GM10248 (cell line): ENCODE data around the gene TSPAN3.

Experiments used
- CTCF ChIA-PET: fragments of 300-600 bp; sonication (Branson Sonifier 250); formaldehyde crosslinking; extraction: SDS; loops from one replicate; lab custom pipeline; 2021; ENCODE audit warnings: antibody characterized with exemption; lab: Yijun Ruan, JAX
- POLR2A ChIA-PET: fragments of 350-650 bp; sonication (Branson Sonifier 250); formaldehyde crosslinking; extraction: SDS; loops from one replicate; lab custom pipeline; 2020; ENCODE audit warnings: antibody characterized with exemption; lab: Yijun Ruan, JAX
- DNase-seq: peaks from one replicate; pipeline ENCODE4 v3.0.0; 2012; ENCODE audit errors: extremely low spot score
- CTCF ChIP-seq: IDR thresholded peaks from 2 replicates; pipeline ENCODE4 v1.5.1; 2012; ENCODE audit warnings: mild to moderate bottlenecking, low read depth; ENCODE audit errors: extremely low read depth, missing control alignments, control extremely low read depth

Gene TSPAN3

GRCh38 chr15:76994971-76995945 is 75.7 kb downstream of the TSPAN3 start, which contains the start of gene PSTPIP1:
TSS of gene PSTPIP1 (plus strand) at chr15:76995126. CDS start at chr15:76995574, 448 bp downstream.
- CTCF ChIA-PET: interaction anchor here (0.7 to 2.6 kb wide), 11 partner anchors 9 to 805 kb away, joined by 3 to 12 read pairs (median 3); no protein-coding TSS in a partner anchor
- peak; percentile 64 for DNase-seq

GRCh38 chr15:76994496-76994895 is 76.4 kb downstream of the TSPAN3 start:
- ChIA-PET CTCF (interaction anchor here (0.8 to 2.6 kb wide), 8 partner anchors 8 to 804 kb away, joined by 3 to 12 read pairs (median 4); no protein-coding TSS in a partner anchor), POLR2A (no interaction called here)
- DNase-seq: no peak
- no peak for TF ChIP-seq CTCF

More at GRCh38 chr15:76994971-76995945, 75.7 kb downstream of the TSPAN3 start, which contains the start of gene PSTPIP1:
- TF ChIP-seq CTCF: no peak
- POLR2A ChIA-PET: no interaction called here

DNA sequence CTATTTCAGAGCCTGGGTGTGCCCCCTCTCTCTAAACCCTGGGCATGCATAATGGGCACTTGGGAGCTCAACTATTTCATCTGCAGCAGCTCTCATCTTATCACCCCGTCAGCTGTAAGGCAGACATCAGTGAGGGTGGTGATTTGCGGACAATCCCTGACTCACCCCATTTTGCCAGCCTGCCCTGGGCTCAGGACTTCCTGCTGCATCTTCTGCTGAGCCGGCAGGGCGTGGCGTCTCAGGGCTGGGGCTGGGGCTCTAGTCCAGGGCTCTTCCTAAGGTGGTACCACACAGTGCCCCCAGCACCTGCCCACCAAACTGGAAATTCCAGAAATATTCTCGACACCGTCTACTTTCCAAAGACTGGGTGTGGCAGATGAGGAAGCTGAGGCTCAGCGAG is 76.9 kb downstream of the TSPAN3 start:
- CTCF ChIA-PET: interaction anchor here (1.0 to 2.6 kb wide), 4 partner anchors 16 to 550 kb away, joined by 3 to 12 read pairs (median 4); no protein-coding TSS in a partner anchor
- no peak for DNase-seq
- POLR2A ChIA-PET: no interaction called here
- TF ChIP-seq CTCF: no peak

DNA sequence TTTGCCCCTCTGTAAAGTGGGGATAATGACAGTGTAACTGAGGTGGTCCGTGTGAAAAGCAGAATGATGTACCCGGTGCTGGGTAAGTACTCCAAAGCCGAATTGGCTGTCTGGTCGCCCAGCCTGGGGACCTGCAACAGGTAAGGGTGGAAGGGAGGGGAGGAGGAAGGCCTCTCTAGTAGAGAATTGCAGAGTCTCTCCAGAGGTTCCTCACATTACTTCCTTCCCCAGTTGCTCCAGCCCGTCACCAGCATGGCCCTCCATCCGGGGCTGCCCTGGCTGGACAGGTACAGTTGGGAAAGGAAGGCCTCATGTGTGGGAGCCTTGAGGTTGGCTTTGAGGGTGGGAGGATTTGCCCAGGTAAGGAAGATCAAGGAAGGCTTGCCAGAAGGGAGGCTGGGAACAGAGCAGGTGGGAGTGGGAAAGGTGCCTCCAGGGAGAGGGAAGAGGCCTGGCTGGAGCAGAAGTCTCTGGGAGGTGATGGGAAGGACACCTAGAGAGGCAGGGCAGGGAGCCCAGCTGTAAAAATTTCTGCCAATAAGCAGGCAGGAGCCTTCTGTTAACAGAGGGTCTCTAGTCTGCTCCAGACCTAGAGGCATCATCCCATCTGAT is 77.7 kb downstream of the TSPAN3 start:
- POLR2A ChIA-PET: no interaction called here
- CTCF ChIA-PET: interaction anchor here (1.0 to 2.6 kb wide), 4 partner anchors 16 to 550 kb away, joined by 3 to 12 read pairs (median 4); no protein-coding TSS in a partner anchor
- no peak for DNase-seq
- no peak for TF ChIP-seq CTCF

DNA sequence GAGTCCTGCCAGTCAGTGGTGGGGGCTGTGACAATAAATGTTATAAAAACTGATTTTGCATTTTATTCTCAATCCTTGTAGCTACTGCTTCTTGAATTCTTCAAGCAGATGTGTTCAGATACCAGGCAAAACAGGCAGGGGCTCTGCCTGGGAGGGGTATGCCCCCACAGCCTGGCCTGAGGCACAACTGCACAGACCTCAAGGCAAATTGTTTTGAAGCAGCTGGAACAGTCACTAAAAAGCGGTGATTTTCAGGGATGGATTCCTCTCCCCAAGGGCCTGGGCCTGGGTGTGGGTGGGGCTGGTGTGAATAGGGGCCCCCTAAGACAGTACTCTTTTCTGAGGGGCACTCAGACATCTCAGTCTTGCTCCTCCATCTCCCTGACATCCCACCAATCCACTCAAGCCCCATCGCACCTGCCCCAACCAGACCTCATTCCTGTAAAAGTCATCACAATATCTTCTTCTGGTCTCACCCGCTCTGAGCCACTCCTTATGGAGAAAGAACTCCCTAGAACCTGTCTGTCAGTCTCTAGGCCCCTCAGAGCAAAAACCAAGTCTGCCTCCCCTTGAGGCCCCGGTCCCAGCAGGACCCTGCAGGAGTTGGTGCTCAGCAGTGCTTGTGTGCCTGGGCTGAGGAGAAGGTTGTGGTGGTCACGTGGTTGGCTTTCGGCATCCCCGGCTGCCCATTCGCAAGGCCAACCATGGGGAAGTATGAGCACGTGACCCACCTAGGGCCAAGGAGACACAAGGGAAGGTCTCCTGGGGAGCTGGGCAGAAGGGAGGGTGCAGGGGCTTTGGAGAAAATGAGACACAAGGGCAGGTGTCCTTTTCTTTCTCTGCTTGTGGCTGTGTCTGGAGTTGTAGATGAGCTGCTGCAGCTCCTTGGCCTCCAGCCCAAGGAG is 78.9 kb downstream of the TSPAN3 start:
- POLR2A ChIA-PET: no interaction called here
- no peak for DNase-seq

More for the DNA sequence above, 78.9 kb downstream of the TSPAN3 start:
- TF ChIP-seq CTCF: no peak
- CTCF ChIA-PET: interaction anchor here (0.9 to 2.6 kb wide), 2 partner anchors 31 to 33 kb away, joined by 3 to 12 read pairs; no protein-coding TSS in a partner anchor
